GM19239 (cell line): ENCODE results near the gene PFKP.
"Not testable (repeated sequence)": the region's sequence is repeated elsewhere in the genome, so short reads cannot be mapped to it uniquely, and the experiment has no call there.

Experiments used
- DNase-seq: peaks from one replicate; pipeline ENCODE4 v3.0.0; 2011; ENCODE audit warnings: low spot score; ENCODE audit not compliant: insufficient read length
- FAIRE-seq: peaks from 2 replicates; lab custom pipeline; 2011; peaks lifted over from hg19 to GRCh38; lab: Jason Lieb, UNC

PFKP gene

DNA sequence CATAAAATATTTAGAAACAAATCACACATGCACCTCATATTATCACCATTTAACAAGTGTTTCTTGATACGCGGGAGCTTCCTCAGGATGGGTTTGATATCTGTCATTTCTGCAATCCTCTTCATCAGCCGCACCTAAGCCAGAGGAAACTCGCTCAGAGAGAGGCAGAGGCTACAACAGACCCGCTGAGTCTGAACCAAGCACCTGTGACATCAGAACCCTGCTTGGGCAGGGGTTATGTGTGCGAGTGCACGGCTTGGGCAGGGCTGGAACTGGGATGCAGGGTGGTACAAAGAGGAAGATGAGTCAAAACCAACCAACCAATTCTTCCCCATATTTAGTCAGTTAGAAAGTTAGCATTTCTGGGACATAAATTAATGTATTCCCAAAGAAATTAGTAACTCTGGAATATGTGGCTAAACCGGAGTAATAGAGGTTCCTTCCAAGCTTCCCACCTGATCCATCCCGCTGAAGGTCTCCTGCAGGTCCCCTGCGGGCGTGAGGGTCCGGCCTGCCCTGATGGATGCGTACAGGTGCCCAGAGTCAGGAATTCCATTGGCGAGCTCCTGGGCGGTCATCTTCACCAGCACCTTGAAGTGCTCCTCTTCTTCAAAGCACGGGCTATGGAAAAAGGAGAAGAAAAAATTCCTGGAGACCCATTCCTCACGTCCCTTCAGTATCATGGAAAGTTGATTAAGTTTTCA, 79.9 kb downstream of the PFKP start:
- no peak for DNase-seq
- no peak for FAIRE-seq

DNA sequence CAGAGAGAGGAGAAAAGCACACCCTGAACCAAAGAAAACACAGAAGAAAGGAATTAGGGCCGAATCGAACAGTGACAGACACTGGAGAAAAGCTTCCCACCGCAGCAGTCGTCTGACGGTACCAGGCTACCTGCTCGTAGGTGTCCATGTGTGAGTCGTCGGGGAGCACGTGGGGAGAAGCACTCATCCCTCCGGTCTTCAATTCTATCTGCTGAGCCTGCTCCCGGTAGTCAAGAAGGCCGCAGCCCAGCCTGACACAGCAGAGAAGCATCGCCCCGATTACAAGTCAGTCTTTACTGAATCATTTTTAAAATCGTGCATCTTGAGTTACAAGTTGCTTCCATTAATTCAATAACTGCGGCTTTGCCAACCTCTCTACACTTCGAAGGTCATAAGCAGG, 80.7 kb downstream of the PFKP start:
- DNase-seq = no peak
- FAIRE-seq = no peak

DNA sequence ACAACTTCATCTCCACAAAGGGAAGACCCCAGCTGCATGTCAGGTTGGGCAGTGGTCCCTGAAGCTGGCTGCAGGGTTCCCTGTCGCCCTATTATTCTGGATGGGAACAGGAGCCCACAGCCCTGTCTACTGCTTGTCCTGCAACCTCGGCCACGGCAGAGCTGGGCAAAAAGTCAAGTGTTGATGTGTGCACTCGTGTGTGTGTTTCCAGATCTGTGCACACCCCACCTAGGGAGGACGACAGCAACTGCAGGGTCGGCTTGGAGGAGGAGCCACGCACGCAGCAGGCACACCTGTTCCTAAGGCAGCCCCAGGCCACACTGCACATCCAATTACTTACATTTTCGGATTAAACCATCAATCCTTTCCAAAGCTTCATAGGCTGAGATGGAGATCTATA, 81.6 kb downstream of the PFKP start:
- DNase-seq (no peak), FAIRE-seq (no peak)

DNA sequence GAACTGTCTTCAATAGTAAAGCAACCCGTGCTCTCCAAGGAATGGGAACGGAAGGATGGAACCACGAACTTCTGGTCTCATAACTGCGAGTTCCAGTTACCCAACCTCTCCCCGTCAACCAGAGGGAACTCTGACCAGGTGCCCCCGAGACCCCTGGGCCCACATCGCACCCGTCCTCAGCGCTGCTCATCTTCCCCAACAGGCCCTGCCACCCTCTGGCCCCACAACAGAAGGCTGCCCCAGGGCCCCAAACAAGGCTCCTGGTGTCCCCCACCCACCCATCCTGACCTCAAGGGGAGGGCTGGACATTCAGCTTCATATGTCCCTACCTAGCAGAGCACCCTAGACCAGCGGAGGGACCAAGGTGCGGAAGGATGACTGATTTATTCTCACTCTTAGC, 82.6 kb downstream of the PFKP start:
- FAIRE-seq = no peak

DNA sequence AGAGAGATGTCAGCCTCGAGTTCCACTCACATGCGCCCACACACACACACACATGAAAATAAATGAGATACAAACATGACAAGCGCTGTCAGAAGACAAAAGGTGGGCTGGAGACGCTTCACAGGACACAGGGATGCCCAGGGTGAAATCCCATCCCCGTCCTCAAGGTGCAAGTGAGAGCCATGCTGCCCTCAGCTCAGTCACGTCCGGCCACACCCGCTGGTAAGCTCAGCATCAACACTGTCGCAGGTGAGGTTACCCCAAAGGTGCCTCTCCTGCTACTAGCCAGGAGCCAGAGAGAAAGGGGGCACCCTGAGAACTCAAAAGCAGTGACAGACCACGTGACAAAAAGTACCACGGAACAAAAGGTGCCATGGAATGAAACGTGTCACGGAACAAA, 83.0 kb downstream of the PFKP start:
- no peak for FAIRE-seq
- no peak for DNase-seq

More for the DNA sequence above, 82.6 kb downstream of the PFKP start:
- DNase-seq = no peak

DNA sequence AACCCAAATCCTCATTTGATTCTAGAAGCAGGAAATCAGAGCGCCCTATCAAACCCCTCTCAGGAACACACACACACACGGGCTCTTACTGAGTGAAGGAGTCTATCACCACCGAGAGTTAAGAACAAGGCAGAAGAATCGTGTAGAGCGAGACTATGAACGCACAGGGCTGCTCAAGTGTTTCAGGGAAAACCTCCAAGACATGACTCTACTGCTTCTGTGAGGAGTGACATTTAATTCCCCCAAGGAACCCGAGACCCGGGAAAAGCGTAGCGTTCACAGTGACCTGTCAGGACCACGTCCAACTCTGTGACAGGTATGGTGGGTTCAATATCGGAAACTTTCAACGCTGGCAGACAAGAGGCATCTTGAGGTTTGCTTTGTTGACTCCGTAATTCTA, 83.6 kb downstream of the PFKP start:
- FAIRE-seq = no peak
- DNase-seq = no peak

DNA sequence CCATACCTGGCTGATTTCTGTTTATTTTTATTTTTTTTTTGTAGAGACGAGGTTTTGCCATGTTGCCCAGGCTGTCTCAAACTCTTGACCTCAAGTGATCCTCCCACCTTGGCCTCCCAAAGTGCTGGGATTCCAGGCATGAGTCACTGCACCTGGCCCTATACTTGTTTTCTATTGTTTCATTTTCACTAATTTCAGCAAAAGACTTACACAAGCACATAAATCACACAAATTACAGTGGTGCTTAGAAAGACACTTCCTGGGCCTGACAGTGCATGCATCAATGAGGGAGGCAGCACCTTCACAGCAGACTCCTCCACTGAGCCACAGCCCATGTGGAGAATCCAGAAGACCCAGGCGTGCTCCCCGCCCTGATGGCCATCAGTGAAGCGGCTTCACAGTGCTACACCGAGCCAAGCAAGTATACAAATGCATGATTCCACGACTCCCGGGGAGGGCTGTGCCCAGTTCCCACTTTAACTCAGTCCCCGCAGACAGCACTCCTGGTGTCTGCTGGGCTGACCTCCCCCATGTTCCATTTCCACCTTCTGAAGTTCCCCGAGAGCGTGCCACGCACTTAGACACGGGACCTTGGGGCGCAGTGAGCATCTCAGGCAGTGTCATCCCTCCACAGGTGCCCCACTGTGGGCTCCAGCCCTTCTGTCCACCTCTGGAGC, 84.7 kb downstream of the PFKP start:
- DNase-seq (no peak), FAIRE-seq (no peak)

DNA sequence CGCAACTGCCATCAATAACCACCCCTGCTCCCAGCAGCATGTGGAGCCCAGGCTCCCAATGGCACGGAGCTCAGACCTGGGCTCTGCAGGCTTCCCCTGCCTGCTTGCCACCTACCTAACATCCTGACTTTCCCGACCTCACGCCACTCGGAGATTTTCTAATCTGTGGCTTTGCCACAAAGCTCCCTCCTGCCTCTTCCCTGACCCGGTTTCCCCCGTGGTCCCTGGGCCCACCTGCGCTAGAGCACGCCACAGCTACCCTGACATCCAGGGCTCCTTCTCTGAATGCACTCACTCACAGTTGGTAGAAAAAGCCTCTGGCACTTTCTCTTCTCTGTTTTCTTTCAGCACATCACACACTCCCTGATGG, 85.2 kb downstream of the PFKP start:
- DNase-seq = no peak
- FAIRE-seq = no peak

DNA sequence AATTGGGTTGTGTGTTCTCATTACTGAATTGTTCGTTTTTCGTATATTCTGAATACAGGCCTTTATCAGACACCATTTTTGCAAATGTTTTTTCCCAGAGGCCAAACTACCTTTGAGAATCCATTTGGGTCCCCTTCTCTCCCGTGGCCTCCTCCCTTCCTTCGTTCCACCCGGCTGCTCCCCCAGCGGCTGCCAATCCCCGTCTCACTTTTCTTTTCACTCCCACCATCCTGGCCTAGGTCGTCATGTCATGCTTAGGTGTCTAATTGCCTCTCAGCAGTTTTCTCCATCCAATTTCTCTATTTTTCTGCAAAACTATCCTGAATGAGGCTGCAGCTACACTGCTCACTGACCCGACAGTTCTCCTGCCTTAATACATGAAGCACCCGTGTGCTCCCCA, 87.3 kb downstream of the PFKP start:
- FAIRE-seq (no peak), DNase-seq (no peak)

DNA sequence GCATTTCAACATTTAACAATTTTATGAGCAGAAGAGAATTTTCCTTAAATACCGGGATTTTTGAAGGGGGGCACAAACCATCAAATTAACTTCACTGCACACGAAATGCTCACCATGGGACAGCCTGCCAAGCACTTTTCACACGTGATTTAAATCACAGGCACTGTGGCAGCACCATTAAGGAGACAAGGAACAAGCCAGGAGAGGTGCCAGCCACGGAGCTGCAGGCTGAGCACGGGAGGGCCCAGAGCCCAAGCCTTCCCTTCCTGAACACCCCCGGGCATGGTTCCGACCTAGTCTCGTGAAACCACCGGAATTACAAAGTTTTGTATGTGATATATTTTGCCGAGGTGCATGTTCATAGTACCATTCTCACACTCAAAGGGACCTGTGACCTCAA, 91.8 kb downstream of the PFKP start:
- FAIRE-seq (no peak), DNase-seq (no peak)

DNA sequence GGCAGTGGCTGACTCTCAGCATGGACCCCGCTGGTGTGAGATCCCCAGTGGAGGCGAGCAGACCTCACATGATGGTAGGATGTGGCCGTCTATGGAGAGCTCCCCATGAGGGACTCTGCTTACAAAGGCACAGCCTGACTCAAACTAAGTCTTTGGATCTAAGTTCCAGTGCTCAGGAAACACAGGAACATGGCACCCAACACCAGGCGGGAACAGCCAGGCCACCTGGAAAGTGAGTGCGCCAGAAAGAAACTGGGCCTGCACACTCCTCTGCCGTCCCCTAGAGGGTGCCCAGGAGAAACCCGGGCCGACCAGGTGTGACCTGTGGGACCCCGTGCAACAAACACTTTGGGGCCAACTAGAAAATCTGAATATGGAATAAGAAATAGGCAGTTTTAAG, 95.2 kb downstream of the PFKP start:
- FAIRE-seq (no peak), DNase-seq (no peak)

DNA sequence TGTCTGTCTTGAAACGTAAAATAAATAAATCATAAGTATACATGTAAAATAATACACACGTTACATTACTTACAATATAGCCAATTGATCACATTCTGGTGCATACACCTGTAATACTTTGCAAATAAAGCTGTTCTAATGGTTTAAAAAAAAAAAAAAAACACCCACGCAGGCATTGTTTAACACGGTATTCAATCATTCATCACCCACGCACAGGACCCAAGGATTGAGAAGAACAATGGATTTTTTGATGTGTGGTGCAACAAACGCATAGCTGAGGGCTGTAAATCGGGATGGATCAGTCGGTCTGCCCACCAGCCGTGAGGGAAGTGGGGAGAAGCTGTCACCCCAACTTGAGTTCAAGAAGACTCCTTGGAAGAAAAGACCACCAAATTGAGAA, 96.5 kb downstream of the PFKP start:
- no peak for DNase-seq

DNA sequence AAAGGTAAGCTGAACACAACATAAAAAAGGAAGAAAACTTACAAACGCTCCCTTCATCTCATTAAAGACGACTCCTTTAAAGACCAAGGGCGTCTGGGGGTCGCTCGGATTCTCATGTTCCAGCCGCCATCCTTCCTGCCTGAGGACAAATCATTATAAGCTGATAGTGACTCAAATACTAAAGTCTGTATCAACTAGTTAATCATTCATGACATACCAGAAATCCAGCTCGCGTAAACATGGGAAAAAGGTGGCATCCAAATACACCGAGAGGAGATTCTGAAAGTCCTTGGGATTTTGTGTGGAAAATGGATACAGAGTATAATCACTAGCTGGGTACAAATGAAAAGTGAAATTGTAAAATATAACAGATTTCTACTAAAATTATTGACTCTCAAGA, 97.8 kb downstream of the PFKP start:
- FAIRE-seq = no peak
- no peak for DNase-seq

More for the DNA sequence above, 96.5 kb downstream of the PFKP start:
- no peak for FAIRE-seq

DNA sequence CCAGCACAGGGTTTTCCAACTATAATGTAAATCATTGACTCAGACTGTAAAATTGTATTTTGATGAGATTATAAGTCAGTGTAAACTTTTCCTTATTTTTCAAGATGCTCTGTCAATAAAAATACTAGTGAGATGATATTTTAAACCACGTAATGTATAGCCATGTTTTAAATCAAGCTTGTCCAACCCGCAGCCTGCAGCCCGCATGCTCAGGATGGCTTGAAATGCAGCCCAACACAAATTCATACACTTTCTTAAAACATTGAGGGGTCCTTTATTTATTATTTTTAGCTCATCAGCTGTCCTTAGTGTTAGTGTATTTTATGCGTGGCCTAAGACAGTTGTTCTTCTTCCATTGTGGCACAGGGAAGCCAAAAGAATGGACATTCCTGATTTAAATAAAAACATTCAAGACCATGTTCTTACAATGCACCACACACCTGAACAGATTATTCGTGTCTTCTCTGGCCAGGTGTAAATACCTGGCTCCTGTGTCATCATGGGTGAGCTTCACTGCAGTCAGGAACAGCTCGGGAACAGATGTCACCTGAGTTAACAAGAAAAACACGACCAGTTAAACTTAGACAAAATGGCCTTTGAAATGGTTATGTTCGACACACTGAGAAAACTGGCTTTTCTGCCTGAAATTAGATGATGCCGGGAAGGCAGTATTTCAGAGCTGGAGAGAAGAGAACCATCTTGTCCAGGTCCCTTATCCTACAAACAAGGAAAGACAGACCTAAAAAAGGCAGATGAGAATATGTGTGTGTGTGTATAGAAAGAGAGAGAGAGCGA, 99.3 kb downstream of the PFKP start:
- DNase-seq = no peak
- no peak for FAIRE-seq

DNA sequence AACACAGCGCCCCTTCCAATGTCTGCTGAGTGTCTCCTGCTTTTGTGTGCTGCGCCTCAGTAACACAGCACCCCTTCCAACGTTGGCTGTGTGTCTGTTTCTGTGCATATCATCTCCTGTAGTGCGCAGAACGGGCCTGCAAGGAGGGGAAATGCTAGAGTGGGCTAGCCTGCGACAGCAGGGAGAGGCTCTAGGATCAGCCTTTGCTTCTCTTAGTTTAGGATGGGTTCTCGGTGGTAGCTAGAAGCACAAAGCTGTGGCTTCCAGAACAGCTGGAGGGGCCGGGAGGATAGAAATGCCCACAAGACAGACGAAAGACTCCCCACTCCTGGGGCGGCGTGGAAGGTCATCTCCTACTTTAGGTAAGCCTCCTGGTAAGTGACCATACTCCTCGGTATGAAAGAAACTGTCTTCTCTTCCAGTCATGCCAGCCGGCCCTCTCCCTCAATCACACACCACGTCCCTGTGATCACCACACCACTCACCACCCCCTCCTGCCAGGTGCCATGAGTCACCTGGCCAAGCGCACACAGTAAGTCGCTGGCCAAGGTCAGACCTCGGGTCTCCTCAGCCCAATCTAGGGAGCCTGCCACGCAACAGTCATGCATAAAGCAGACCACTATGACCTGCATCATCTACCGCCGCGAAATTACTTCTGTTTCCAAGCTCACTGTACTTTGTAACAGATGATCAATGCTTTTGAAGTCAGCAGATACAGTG, 100.4 kb downstream of the PFKP start:
- FAIRE-seq (no peak), DNase-seq (no peak)

DNA sequence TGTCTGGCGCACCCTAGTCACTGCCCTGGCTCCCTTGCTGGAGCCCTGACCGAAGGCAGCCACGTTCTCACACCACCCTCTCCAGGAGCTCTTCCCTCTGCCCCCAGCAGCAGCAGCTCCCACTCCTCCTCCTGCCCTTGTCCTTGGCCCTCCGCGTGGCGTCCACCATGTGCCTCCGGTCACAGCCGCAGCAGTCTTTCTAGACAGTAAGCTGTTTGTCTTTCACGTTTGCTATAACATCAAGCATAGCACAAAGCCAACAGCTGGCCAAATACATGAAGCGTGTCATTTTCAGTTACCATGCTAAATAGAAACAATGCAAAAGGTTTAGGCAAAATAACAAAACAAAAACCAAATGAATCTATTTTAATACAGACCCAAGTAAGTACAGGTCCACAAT, 101.9 kb downstream of the PFKP start:
- DNase-seq = no peak
- FAIRE-seq = no peak

DNA sequence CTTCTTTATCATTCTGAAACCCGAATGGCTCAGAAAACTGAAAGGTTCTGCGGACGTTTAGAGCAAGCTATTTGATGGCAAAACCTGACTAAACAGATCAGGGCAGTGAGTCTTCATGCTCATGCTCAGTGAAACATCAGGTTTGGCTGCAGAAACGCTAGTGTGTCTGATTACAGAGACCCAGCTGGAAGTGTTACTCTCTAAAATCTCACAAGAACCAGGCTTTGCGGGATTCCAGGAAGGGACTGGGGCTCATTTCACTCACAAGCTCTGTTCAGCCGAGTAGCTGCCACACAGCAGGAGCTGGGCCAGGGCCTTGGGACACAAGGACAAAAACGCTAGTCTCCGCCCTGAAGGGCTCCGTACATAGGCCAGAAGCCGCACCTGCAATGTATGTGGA, 102.3 kb downstream of the PFKP start:
- DNase-seq (no peak), FAIRE-seq (no peak)

DNA sequence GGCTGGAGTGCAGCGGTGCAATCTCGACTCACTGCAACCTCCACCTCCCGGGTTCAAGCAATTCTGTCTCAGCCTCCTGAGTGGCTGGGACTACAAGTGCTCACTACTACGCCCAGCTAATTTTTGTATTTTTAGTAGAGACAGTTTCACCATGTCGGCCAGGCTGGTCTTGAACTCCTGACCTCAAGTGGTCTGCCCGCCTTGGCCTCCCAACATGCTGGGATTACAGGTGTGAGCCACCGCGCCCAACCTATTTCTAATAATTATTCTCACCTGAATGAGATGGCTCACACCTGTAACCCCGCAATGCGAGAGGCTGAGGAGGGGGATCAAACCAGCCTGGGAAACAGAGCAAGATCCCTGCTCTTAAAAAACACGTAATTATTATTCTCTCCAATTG, 104.1 kb downstream of the PFKP start:
- not testable (repeated sequence) for DNase-seq, FAIRE-seq

DNA sequence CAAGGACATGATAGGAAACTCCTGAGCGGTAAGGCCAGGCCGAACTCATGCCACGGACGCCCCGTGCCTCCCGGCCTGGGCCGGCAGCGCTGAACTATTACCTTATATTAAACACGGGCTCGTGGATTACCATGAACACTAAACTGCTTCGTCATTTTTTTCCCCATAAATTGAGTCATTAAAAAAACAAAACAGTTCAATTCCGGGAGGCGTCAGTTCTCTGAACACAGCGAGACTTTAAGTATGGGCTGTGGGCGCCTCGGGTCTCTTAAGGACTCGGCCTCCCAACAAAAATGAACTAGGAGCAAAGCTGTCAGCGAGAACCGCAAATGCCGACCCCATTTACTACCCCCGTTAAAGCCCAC, 104.7 kb downstream of the PFKP start:
- FAIRE-seq = no peak
- no peak for DNase-seq

DNA sequence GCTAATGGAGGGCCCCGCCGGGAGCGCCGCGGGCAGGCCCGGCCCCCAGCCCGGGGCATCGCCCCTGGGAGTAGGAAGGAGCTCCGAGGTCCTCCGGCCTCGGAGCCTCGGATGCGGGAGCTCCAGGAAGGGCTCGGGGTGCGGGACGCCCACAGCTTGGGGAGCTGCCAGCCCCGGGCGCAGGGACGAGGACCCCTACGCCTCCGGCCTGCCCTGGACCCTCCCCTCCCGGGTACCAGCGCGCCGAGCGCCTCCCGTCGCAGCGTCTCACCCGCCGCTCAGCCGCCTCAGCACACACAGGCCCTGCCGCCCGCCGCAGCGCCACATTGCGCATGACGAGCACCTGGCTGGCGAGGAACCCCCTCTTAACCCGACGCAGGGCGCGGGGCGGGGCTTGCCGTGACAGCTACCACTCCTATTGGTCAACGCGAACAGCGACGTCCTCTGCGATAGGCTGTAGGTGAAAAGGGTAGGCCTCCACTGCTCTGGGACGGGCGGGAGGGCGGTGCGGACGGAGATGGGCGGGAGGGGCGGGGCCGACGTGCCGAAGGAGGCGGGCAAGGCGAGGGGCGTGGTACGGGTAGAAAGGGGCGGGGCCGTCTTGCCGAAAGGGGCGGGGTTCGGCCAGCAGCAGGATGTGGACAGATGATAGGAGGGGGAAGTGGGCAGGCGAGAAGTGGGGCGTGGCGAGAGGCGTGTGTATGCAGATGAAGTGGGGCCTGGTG, 105.3 kb downstream of the PFKP start, which contains the start of gene PITRM1:
PITRM1 (minus strand) TSS at position 337 of the 725 bp plus-strand sequence; CDS start at position 327, 10 bp downstream.
- peak; percentile 94 for DNase-seq
- FAIRE-seq = peak; percentile 96
